ENCODE data around the gene NADSYN1. TPM values are rescaled to one million over a fixed set of nuclear protein-coding genes. Genes with fewer than 3 reads are reported as not detected.

NADSYN1 gene
- total RNA-seq, 1 donor from 2014 or later, result 87.9 TPM

DNA sequence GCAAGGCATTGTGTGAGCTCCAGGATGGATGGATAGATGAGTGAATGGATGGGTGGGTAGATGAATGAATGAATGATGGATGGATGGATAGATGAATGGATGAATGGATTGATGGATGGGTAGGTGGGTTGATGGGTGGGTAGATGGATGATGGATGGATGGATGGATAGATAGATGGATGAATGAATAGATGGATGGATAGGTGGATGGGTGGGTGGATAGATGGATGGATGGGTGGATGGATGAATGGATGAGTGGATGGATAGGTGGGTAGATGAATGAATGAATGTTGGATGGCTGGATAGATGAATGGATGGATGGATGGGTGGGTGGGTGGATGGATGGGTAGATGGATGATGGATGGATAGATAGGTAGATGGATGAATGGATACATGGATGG is 38.4 kb upstream of the NADSYN1 start:
- no peaks in the 10 kb centered on the region for H3K4me1 ChIP-seq (ENCODE audit: insufficient read depth, low read length)
- H3K9ac ChIP-seq (ENCODE audit: low read length), result no peak overlapping the region
- no peak overlapping the region for H2AFZ ChIP-seq (ENCODE audit: low read depth, low read length)
- TF ChIP-seq, protein P1, sequence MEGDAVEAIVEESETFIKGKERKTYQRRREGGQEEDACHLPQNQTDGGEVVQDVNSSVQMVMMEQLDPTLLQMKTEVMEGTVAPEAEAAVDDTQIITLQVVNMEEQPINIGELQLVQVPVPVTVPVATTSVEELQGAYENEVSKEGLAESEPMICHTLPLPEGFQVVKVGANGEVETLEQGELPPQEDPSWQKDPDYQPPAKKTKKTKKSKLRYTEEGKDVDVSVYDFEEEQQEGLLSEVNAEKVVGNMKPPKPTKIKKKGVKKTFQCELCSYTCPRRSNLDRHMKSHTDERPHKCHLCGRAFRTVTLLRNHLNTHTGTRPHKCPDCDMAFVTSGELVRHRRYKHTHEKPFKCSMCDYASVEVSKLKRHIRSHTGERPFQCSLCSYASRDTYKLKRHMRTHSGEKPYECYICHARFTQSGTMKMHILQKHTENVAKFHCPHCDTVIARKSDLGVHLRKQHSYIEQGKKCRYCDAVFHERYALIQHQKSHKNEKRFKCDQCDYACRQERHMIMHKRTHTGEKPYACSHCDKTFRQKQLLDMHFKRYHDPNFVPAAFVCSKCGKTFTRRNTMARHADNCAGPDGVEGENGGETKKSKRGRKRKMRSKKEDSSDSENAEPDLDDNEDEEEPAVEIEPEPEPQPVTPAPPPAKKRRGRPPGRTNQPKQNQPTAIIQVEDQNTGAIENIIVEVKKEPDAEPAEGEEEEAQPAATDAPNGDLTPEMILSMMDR (IDR thresholded peaks at IDR 0.05; ENCODE audit: insufficient read depth, low read depth, low read length), result no peak
- no peak overlapping the region for H3K27ac Mint-ChIP-seq (ENCODE audit: unreplicated experiment)
- H3K4me1 Mint-ChIP-seq (ENCODE audit: low read depth, unreplicated experiment), result no peaks in the 10 kb centered on the region
- H3K79me2 ChIP-seq (ENCODE audit: insufficient read depth, low read length), result no peaks in the 10 kb centered on the region
- DNase-seq (ENCODE audit: low read depth) (no peak), FAIRE-seq (no peak)
- H3K4me2 ChIP-seq (ENCODE audit: low read length), result no peak overlapping the region
- peaks cover 43% of the 10 kb centered on the region for H3K27me3 Mint-ChIP-seq (ENCODE audit: low read depth, unreplicated experiment)
- H3K27me3 ChIP-seq (ENCODE audit: insufficient read depth, low read length), result peaks cover 2% of the 10 kb centered on the region
- H3K36me3 ChIP-seq (ENCODE audit: insufficient read depth, low read length), result no peaks in the 10 kb centered on the region
- H3K9me3 Mint-ChIP-seq (ENCODE audit: unreplicated experiment), result peaks cover 3% of the 10 kb centered on the region
- no peak overlapping the region for H3K4me3 ChIP-seq (ENCODE audit: insufficient read depth, low read depth, low read length)
- no peaks in the 10 kb centered on the region for H4K20me1 ChIP-seq (ENCODE audit: insufficient read depth, low read length)
- H3K36me3 Mint-ChIP-seq (ENCODE audit: low read depth, unreplicated experiment), result no peaks in the 10 kb centered on the region
- no peak overlapping the region for H3K4me3 Mint-ChIP-seq (ENCODE audit: unreplicated experiment)
- H3K27ac ChIP-seq (ENCODE audit: low read depth, low read length), result no peak overlapping the region
- no peaks in the 10 kb centered on the region for H3K9me3 ChIP-seq (ENCODE audit: insufficient read depth, low read depth, low read length)

DNA sequence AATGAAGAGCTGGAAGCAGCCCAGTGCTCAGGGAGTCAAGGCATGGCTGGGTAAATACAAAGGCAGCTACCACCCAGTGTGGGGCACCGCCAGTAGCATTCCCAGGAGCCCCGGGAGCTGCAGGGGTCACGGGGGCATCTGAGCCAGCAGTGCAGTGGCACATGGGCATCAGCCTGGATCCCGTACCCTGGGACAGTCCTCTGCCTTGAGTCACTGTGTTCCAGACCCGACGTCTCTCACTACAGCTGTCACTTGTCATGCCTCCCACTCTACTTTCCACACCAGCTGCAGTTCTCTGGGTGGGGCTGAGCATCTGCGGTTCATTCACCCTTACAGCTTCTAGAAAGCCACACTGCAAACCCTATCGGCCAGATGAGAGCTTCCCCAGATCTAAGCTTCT is 34.4 kb upstream of the NADSYN1 start:
- Histone ChIP-seq H3K4me3 (ENCODE audit: insufficient read depth, low read depth, low read length) (no peak overlapping the region), H3K27me3 (ENCODE audit: insufficient read depth, low read length) (peaks cover 2% of the 10 kb centered on the region), H3K79me2 (ENCODE audit: insufficient read depth, low read length) (no peaks in the 10 kb centered on the region), H3K36me3 (ENCODE audit: insufficient read depth, low read length) (no peaks in the 10 kb centered on the region), H3K9me3 (ENCODE audit: insufficient read depth, low read depth, low read length) (no peaks in the 10 kb centered on the region), H2AFZ (ENCODE audit: low read depth, low read length) (no peak overlapping the region), H3K9ac (ENCODE audit: low read length) (no peak overlapping the region), H3K27ac (ENCODE audit: low read depth, low read length) (no peak overlapping the region), H3K4me1 (ENCODE audit: insufficient read depth, low read length) (no peaks in the 10 kb centered on the region), H4K20me1 (ENCODE audit: insufficient read depth, low read length) (no peaks in the 10 kb centered on the region), H3K4me2 (ENCODE audit: low read length) (no peak overlapping the region)
- no peak overlapping the region for H3K27ac Mint-ChIP-seq (ENCODE audit: unreplicated experiment)
- H3K27me3 Mint-ChIP-seq (ENCODE audit: low read depth, unreplicated experiment), result peaks cover 47% of the 10 kb centered on the region
- no peak for TF ChIP-seq EZH2 (IDR thresholded peaks at IDR 0.05; ENCODE audit: insufficient read depth, low read length)
- TF ChIP-seq, protein P1 (IDR thresholded peaks at IDR 0.05; ENCODE audit: insufficient read depth, low read depth, low read length), result no peak
- no peak for FAIRE-seq
- H3K9me3 Mint-ChIP-seq (ENCODE audit: unreplicated experiment), result peaks cover 4% of the 10 kb centered on the region
- H3K36me3 Mint-ChIP-seq (ENCODE audit: low read depth, unreplicated experiment), result no peaks in the 10 kb centered on the region
- no peak overlapping the region for H3K4me3 Mint-ChIP-seq (ENCODE audit: unreplicated experiment)
- H3K4me1 Mint-ChIP-seq (ENCODE audit: low read depth, unreplicated experiment), result no peaks in the 10 kb centered on the region
- DNase-seq (ENCODE audit: low read depth), result no peak

DNA sequence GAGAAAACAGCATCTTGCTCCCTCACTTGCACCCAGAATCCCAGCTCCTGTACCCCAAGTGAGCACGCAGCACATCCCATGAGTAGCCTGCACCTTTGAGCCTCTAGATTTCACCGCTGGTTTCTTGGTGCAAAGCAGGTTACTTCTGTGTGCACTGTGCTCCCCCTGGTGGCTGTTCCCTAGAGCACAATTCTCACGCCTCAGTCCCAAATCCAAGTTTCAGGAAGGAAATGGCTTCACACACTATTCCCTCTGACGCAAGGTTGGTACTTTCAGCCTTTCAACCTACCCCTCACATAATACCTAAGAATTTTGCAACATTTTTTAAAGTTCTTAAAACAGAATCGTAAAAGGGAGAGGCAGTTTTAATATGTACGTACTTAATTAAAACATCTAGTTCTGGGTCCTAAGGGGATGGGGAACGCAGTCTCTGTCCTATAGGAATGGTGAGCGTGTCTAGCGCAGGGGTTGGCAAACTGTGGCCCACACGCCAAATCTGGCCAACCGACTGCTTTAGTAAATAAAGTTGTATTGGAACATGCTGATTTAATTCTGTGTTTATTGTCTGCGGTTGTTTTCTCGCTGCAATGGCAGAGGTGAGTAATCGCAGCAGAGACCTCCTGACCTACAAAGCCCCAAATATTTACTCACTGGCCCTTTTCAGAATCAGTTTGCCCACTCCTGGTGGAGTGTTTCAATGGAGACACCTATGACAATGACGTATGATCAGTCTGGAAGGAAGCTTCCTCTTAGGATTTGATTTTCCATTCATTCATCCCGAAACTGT is 32.4 kb upstream of the NADSYN1 start:
- DNase-seq (ENCODE audit: low read depth), result peak; percentile 6
- no peak overlapping the region for H3K9ac ChIP-seq (ENCODE audit: low read length)
- H3K4me3 ChIP-seq (ENCODE audit: insufficient read depth, low read depth, low read length), result no peak overlapping the region
- no peaks in the 10 kb centered on the region for H3K4me1 Mint-ChIP-seq (ENCODE audit: low read depth, unreplicated experiment)
- TF ChIP-seq EZH2 (IDR thresholded peaks at IDR 0.05; ENCODE audit: insufficient read depth, low read length), result no peak
- TF ChIP-seq, protein P1 (IDR thresholded peaks at IDR 0.05; ENCODE audit: insufficient read depth, low read depth, low read length), result peak; percentile 61
- no peak overlapping the region for H3K4me2 ChIP-seq (ENCODE audit: low read length)
- no peaks in the 10 kb centered on the region for H3K79me2 ChIP-seq (ENCODE audit: insufficient read depth, low read length)
- H3K36me3 Mint-ChIP-seq (ENCODE audit: low read depth, unreplicated experiment), result no peaks in the 10 kb centered on the region
- H3K9me3 Mint-ChIP-seq (ENCODE audit: unreplicated experiment), result peaks cover 4% of the 10 kb centered on the region
- H3K27ac ChIP-seq (ENCODE audit: low read depth, low read length), result no peak overlapping the region
- H3K9me3 ChIP-seq (ENCODE audit: insufficient read depth, low read depth, low read length), result no peaks in the 10 kb centered on the region
- no peaks in the 10 kb centered on the region for H3K27me3 ChIP-seq (ENCODE audit: insufficient read depth, low read length)
- H2AFZ ChIP-seq (ENCODE audit: low read depth, low read length), result no peak overlapping the region
- no peaks in the 10 kb centered on the region for H4K20me1 ChIP-seq (ENCODE audit: insufficient read depth, low read length)
- no peak overlapping the region for H3K4me3 Mint-ChIP-seq (ENCODE audit: unreplicated experiment)
- no peak for FAIRE-seq
- peaks cover 29% of the 10 kb centered on the region for H3K27me3 Mint-ChIP-seq (ENCODE audit: low read depth, unreplicated experiment)
- H3K36me3 ChIP-seq (ENCODE audit: insufficient read depth, low read length), result no peaks in the 10 kb centered on the region
- H3K4me1 ChIP-seq (ENCODE audit: insufficient read depth, low read length), result no peaks in the 10 kb centered on the region
- no peak overlapping the region for H3K27ac Mint-ChIP-seq (ENCODE audit: unreplicated experiment)

Measured in astrocyte (in vitro differentiated cells and primary cell).